ENCODE results near the gene ZNF862.
A peak's percentile ranks its signal among the peaks of the same experiment; 100 is the strongest.
"Not testable (repeated sequence)": the region's sequence is repeated elsewhere in the genome, so short reads cannot be mapped to it uniquely, and the experiment has no call there.

The ZNF862 gene

GRCh38 chr7:149823191-149823630, 15.0 kb upstream of the ZNF862 start:
- Histone ChIP-seq H3K27ac (no peak overlapping the region), H3K4me3 (no peak overlapping the region)

GRCh38 chr7:149823631-149824199, 14.5 kb upstream of the ZNF862 start:
- H3K27ac ChIP-seq = no peak overlapping the region
- no peak overlapping the region for H3K4me3 ChIP-seq

GRCh38 chr7:149824301-149824741, 13.9 kb upstream of the ZNF862 start:
- H3K27ac ChIP-seq = no peak overlapping the region
- no peak overlapping the region for H3K4me3 ChIP-seq

GRCh38 chr7:149824748-149825566, 13.2 kb upstream of the ZNF862 start:
- no peak overlapping the region for H3K4me3 ChIP-seq
- no peak overlapping the region for H3K27ac ChIP-seq

GRCh38 chr7:149825567-149826343, 12.4 kb upstream of the ZNF862 start:
- no peak overlapping the region for H3K27ac ChIP-seq
- H3K4me3 ChIP-seq = no peak overlapping the region

GRCh38 chr7:149826344-149827088, 11.7 kb upstream of the ZNF862 start:
- Histone ChIP-seq H3K27ac (peak overlapping the region in 1 of 21 experiments; percentile 71), H3K4me3 (no peak overlapping the region)

- Histone ChIP-seq H3K27ac (peak overlapping the region in 2 of 21 experiments; percentile 51 to 71), H3K4me3 (no peak overlapping the region)
These were observed 10.8 kb upstream of the ZNF862 start for GRCh38 chr7:149827089-149827981.

- peak overlapping the region in 2 of 21 experiments; percentile 51 to 71 for H3K27ac ChIP-seq
- no peak overlapping the region for H3K4me3 ChIP-seq
These were observed 9.5 kb upstream of the ZNF862 start for GRCh38 chr7:149828357-149829309.

- not testable (repeated sequence) for H3K27ac ChIP-seq, H3K4me3 ChIP-seq
These were observed 7.6 kb upstream of the ZNF862 start for GRCh38 chr7:149830527-149830926.

- Histone ChIP-seq H3K4me3 (no peak overlapping the region), H3K27ac (no peak overlapping the region)
These were observed 7.0 kb upstream of the ZNF862 start for GRCh38 chr7:149830997-149831740.

- no peak overlapping the region for H3K27ac ChIP-seq
- H3K4me3 ChIP-seq = no peak overlapping the region
These were observed 6.4 kb upstream of the ZNF862 start for GRCh38 chr7:149831741-149832219.

GRCh38 chr7:149832332-149833041, 5.7 kb upstream of the ZNF862 start:
- no peak overlapping the region for H3K27ac ChIP-seq
- no peak overlapping the region for H3K4me3 ChIP-seq

GRCh38 chr7:149833495-149834130, 4.6 kb upstream of the ZNF862 start:
- H3K27ac ChIP-seq = no peak overlapping the region
- H3K4me3 ChIP-seq = no peak overlapping the region

GRCh38 chr7:149834601-149835000, 3.6 kb upstream of the ZNF862 start:
- H3K27ac ChIP-seq = no peak overlapping the region
- H3K4me3 ChIP-seq = no peak overlapping the region

GRCh38 chr7:149836434-149836833, 1.7 kb upstream of the ZNF862 start:
- no peak overlapping the region for H3K27ac ChIP-seq
- H3K4me3 ChIP-seq = no peak overlapping the region
